Ovary (tissue), 3 donors: Measurements from ENCODE around the gene KNCN.

Source experiments
- CTCF ChIP-seq, 3 donors: fragments of 450-650 bp in 2 of 3; fragments of 200-600 bp in 1 of 3; IDR thresholded peaks; one replicate each; pipeline versions ENCODE4 v1.5.1 to v1.8.0; 2016 to 2022; ENCODE audit warnings: antibody characterized with exemption in 3 of 3, mild to moderate bottlenecking in 1 of 3
- EP300 ChIP-seq: sonication (generic); formaldehyde crosslinking; IDR thresholded peaks from one replicate; pipeline ENCODE4 v1.6.1; 2017; ENCODE audit warnings: antibody characterized with exemption
- POLR2A ChIP-seq: fragments of 450-650 bp; IDR thresholded peaks from one replicate; pipeline ENCODE4 v1.6.1; 2017; ENCODE audit warnings: antibody characterized with exemption, mild to moderate bottlenecking, moderate library complexity
- donor health status: DM: no; HTN: no; CAD: no.

- TF ChIP-seq CTCF (IDR thresholded peaks at IDR 0.05) (no peak), POLR2A (no peak), EP300 (no peak)
Measured at GRCh38 chr1:46512135-46512791, 39.2 kb downstream of the KNCN start.
